Colonic mucosa (tissue), 4 donors: ENCODE measurements around the gene NTM. TPM values are rescaled to one million over a fixed set of nuclear protein-coding genes. Genes with fewer than 3 reads are reported as not detected.

Experiments used
- DNase-seq: peaks from one replicate; pipeline ENCODE4 v3.0.0-alpha.2; 2020
- H3K27ac ChIP-seq: fragments of 200-600 bp; one replicate; pipeline ENCODE4 v1.8.0; 2021
- H3K27me3 ChIP-seq: fragments of 200-600 bp; one replicate; pipeline ENCODE4 v1.8.0; 2021
- H3K36me3 ChIP-seq: fragments of 200-600 bp; one replicate; pipeline ENCODE4 v1.8.0; 2021
- H3K4me1 ChIP-seq: fragments of 200-600 bp; one replicate; pipeline ENCODE4 v1.8.0; 2021; ENCODE audit warnings: mild to moderate bottlenecking
- H3K4me3 ChIP-seq: fragments of 200-600 bp; one replicate; pipeline ENCODE4 v1.8.0; 2021
- H3K9ac ChIP-seq, 2 donors: one replicate each; pipeline ENCODE4 v1.7.0; 2013; ENCODE audit warnings: control low read depth in 2 of 2, low read depth in 2 of 2, low read length in 2 of 2
- H3K9me3 ChIP-seq: fragments of 200-600 bp; one replicate; pipeline ENCODE4 v1.8.0; 2021
- intact Hi-C: fragments of 100-400 bp; cut with DNase I; formaldehyde crosslinking; loops from one replicate; pipeline ENCODE4 v1.14.1; 2022
- total RNA-seq, 2 donors: library from RNA; stranded (reverse); fragmentation: NEBNext Ultra II Directional in 1 of 2; extraction: Animal tissue kit (Norgen Biotek cat#: 25700) in 1 of 2; gene quantifications; one replicate each; pipeline ENCODE4 v1.2.1, GENCODE V29; 2021
- TF ChIP-seq, protein P1 (sequence below): fragments of 200-600 bp; IDR thresholded peaks from one replicate; pipeline ENCODE4 v1.8.0; 2022; ENCODE audit warnings: antibody characterized with exemption, mild to moderate bottlenecking
- donor health status: healthy.
- donor health status: DM: no; HTN: no; CAD: no.
- donor health status: DM: no; HTN: no; CAD: no.

NTM gene
- total RNA-seq, 2 donors from 2014 or later, result 1.6 to 2.8 TPM

DNA sequence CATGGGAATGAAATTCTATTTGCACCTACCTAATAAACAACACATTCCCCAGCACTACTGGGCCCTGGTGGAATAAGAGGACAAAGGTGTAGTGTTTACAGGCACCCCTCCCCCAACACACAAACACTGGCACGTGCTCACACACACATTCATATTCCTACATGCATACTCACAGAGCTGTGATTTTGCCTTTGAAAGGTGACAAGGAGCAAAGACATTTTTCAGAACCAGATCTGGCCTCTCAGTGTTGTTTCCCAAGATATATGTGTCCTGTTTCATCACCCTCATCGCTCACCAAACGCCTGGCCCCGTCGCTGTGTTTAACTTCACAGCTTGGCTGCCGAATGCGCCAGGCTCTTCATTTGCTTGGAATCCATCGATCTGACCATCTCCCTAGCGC is 292.6 kb downstream of the NTM start:
- TF ChIP-seq, protein P1, sequence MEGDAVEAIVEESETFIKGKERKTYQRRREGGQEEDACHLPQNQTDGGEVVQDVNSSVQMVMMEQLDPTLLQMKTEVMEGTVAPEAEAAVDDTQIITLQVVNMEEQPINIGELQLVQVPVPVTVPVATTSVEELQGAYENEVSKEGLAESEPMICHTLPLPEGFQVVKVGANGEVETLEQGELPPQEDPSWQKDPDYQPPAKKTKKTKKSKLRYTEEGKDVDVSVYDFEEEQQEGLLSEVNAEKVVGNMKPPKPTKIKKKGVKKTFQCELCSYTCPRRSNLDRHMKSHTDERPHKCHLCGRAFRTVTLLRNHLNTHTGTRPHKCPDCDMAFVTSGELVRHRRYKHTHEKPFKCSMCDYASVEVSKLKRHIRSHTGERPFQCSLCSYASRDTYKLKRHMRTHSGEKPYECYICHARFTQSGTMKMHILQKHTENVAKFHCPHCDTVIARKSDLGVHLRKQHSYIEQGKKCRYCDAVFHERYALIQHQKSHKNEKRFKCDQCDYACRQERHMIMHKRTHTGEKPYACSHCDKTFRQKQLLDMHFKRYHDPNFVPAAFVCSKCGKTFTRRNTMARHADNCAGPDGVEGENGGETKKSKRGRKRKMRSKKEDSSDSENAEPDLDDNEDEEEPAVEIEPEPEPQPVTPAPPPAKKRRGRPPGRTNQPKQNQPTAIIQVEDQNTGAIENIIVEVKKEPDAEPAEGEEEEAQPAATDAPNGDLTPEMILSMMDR, result no peak
- no peak overlapping the region for H3K9ac ChIP-seq
- no peaks in the 10 kb centered on the region for H3K9me3 ChIP-seq
- DNase-seq, result no peak
- H3K4me3 ChIP-seq, result no peak overlapping the region
- no peaks in the 10 kb centered on the region for H3K27me3 ChIP-seq
- no peak overlapping the region for H3K27ac ChIP-seq
- no peaks in the 10 kb centered on the region for H3K4me1 ChIP-seq
- intact Hi-C loops, result no loop called here
- no peaks in the 10 kb centered on the region for H3K36me3 ChIP-seq

DNA sequence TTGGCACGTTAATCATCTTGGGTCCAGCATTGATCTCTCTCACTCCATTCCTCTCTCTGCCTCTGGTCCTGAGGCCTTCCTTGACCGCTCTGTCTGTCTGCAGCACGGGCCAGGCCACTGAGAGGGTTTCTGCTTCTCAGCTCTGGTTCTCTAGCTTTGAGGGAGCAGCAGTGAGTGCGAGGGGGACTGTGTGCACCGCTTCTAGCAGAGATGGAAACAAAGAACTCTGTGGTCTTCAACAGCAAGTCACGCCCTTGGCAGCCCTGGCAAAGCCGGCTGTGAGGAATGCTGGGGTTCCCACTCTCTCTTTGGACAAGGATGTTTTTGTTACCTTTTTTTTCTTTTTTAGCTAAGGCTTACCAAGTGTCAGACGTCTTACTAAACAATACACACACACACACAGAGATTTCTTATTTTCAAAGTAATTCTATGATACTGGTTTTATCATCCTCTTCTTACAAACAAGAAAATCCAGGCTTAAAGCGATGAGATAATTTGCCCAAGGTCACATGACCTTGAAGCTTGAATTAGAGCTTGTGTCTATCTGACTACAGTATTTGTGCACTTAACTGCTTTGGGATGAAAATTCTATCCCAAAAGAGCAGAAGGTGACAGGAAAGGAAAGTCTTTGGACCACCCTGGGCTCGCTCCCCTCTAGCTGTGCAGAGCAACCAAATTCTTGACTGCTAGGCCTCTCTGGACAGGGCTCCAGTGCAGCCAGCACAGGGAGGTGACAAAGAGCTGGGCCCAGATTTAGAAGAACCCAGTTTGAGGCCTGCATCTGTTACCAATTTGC is 293.2 kb downstream of the NTM start:
- no peaks in the 10 kb centered on the region for H3K4me1 ChIP-seq
- no peaks in the 10 kb centered on the region for H3K27me3 ChIP-seq
- no peaks in the 10 kb centered on the region for H3K9me3 ChIP-seq
- DNase-seq, result no peak
- no peaks in the 10 kb centered on the region for H3K36me3 ChIP-seq
- H3K9ac ChIP-seq, result no peak overlapping the region
- H3K4me3 ChIP-seq, result no peak overlapping the region
- TF ChIP-seq, protein P1, result no peak
- H3K27ac ChIP-seq, result no peak overlapping the region
- intact Hi-C loops, result no loop called here

DNA sequence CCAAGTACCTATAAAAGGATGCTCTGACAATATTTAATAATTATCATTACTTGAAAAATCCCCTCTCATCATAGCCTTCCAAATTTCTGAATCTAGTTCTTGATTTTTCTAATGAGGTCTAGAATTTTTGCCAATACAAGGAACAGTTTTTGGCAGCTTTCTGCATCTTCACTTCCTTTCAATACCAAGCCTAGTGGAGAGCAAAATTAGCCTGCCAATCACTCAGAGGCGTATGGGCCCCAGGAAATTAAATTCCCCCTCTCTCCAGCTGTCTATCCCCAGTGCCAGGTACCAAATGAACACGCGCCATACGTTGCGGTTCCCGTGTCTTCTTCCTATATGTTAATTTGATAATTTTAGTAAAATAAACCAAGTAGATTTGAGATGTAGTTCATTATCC is 293.9 kb downstream of the NTM start:
- H3K36me3 ChIP-seq, result no peaks in the 10 kb centered on the region
- TF ChIP-seq, protein P1, result no peak
- H3K9ac ChIP-seq, result no peak overlapping the region
- no peak overlapping the region for H3K4me3 ChIP-seq
- intact Hi-C loops, result no loop called here
- H3K4me1 ChIP-seq, result no peaks in the 10 kb centered on the region
- H3K9me3 ChIP-seq, result no peaks in the 10 kb centered on the region
- no peak overlapping the region for H3K27ac ChIP-seq
- H3K27me3 ChIP-seq, result no peaks in the 10 kb centered on the region
- no peak for DNase-seq

DNA sequence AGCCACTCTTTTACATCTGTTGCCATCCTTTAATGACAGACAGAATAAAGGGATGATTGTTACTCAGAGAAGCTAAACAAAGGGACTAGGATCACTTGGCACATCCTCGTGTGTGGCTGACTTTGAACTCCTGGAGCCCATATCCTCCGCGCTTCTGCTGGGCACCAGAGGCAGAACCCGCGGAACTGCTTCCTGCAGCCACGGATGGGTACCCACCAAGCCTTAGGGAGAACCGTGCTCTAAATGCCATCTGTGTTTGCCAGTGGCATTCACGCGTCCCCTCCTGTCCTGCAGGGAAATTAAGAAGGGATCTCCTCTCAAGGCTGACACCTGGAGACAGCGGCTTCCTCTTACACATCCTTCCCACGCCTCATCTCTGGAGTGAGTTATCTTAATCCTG is 294.4 kb downstream of the NTM start:
- Histone ChIP-seq H3K4me1 (no peaks in the 10 kb centered on the region), H3K36me3 (no peaks in the 10 kb centered on the region), H3K4me3 (no peak overlapping the region), H3K27me3 (no peaks in the 10 kb centered on the region), H3K27ac (no peak overlapping the region), H3K9ac (no peak overlapping the region), H3K9me3 (no peaks in the 10 kb centered on the region)
- intact Hi-C loops, result no loop called here
- TF ChIP-seq, protein P1, result no peak
- DNase-seq, result no peak

DNA sequence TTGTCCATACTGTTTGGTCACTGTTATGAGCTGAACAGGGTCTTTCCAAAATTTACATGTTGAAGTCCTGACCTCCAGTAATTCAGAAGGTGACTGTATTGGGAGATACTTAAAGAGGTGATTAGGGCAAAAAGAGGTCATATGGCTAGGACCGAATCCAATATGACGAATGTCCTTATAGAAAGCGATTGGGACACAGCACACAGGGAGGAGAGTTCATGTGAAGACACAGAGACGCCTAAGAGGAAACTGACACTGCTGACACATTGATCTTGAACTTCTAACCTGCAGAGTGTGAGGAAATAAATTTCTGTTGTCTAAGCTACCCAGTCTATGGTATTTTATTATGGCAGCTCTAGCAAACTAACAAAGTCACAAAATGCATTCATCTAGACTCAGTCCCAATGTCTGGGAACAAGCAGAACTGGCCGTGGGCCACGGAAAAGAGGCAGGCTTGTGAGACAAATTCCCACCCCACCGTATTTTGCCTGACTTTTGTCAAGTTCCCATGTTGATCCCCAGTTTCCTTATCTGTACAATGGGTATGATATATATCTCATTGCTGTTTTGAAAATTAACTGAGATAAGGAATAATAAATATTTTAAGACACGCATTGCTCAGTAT is 295.0 kb downstream of the NTM start:
- no peak overlapping the region for H3K4me3 ChIP-seq
- H3K36me3 ChIP-seq, result no peaks in the 10 kb centered on the region
- H3K4me1 ChIP-seq, result no peaks in the 10 kb centered on the region
- DNase-seq, result no peak
- TF ChIP-seq, protein P1, result no peak
- H3K9me3 ChIP-seq, result no peaks in the 10 kb centered on the region
- intact Hi-C loops, result no loop called here
- no peaks in the 10 kb centered on the region for H3K27me3 ChIP-seq
- H3K27ac ChIP-seq, result no peak overlapping the region
- H3K9ac ChIP-seq, result no peak overlapping the region
